Endodermal cell (in vitro differentiated cells): ENCODE measurements around the gene PPRC1. TPM values are rescaled to one million over a fixed set of nuclear protein-coding genes. Genes with fewer than 3 reads are reported as not detected.

Source experiments
- DNase-seq: peaks from one replicate; pipeline ENCODE4 v3.0.0-alpha.2; 2017
- H3K27ac ChIP-seq: 2 replicates; pipeline ENCODE4 v1.5.1; 2013; ENCODE audit warnings: mild to moderate bottlenecking, low read depth, low read length, moderate library complexity
- H3K27me3 ChIP-seq: 2 replicates; pipeline ENCODE4 v1.6.1; 2013; ENCODE audit warnings: mild to moderate bottlenecking, low read length, moderate library complexity; ENCODE audit not compliant: insufficient read depth, control insufficient read depth, poor library complexity, severe bottlenecking
- H3K36me3 ChIP-seq: 2 replicates; pipeline ENCODE4 v1.7.0; 2013; ENCODE audit warnings: mild to moderate bottlenecking, low read length, moderate library complexity; ENCODE audit not compliant: control insufficient read depth, insufficient read depth
- H3K4me1 ChIP-seq: one replicate; pipeline ENCODE4 v1.7.0; 2013; ENCODE audit warnings: low read length; ENCODE audit not compliant: control insufficient read depth, insufficient read depth
- H3K4me3 ChIP-seq: 2 replicates; pipeline ENCODE4 v1.5.1; 2013; ENCODE audit warnings: mild to moderate bottlenecking, low read length, moderate library complexity
- H3K9ac ChIP-seq: 2 replicates; pipeline ENCODE4 v1.6.1; 2013; ENCODE audit warnings: mild to moderate bottlenecking, low read length, moderate library complexity; ENCODE audit not compliant: poor library complexity, severe bottlenecking; ENCODE audit errors: extremely low read depth
- H3K9me3 ChIP-seq: 2 replicates; pipeline ENCODE4 v1.6.1; 2013; ENCODE audit warnings: mild to moderate bottlenecking, low read length, moderate library complexity; ENCODE audit not compliant: control insufficient read depth
- H3K27ac Mint-ChIP-seq: 2 replicates; pipeline ENCODE4 v1.8.0; 2020; ENCODE audit warnings: mixed read lengths
- H3K27me3 Mint-ChIP-seq: 2 replicates; pipeline ENCODE4 v1.8.0; 2021; ENCODE audit warnings: mild to moderate bottlenecking, mixed read lengths; ENCODE audit not compliant: insufficient read depth
- H3K36me3 Mint-ChIP-seq: 2 replicates; pipeline ENCODE4 v1.8.0; 2020; ENCODE audit warnings: low read depth, mixed read lengths
- H3K4me1 Mint-ChIP-seq: 2 replicates; pipeline ENCODE4 v1.8.0; 2020; ENCODE audit warnings: mixed read lengths
- H3K4me3 Mint-ChIP-seq: 2 replicates; pipeline ENCODE4 v1.8.0; 2020; ENCODE audit warnings: mild to moderate bottlenecking, moderate library complexity, mixed read lengths
- H3K9me3 Mint-ChIP-seq: 2 replicates; pipeline ENCODE4 v1.8.0; 2020; ENCODE audit warnings: mild to moderate bottlenecking, mixed read lengths
- CTCF ChIP-seq: fragments of 200-600 bp; sonication (generic); conservative IDR thresholded peaks from 2 replicates; pipeline ENCODE4 v1.5.0; 2021; ENCODE audit warnings: antibody characterized with exemption, mild to moderate bottlenecking
- WGBS, 2 experiments: methylation state at CpG; one replicate each; pipeline versions ENCODE4 v1.1.5 to v1.1.7; 2013; ENCODE audit warnings: missing lambda C conversion rate in 2 of 2, mixed read lengths in 1 of 2; ENCODE audit not compliant: insufficient coverage in 1 of 2, insufficient read length in 1 of 2; 5-methylcytosine and 5-hydroxymethylcytosine counted together
- total RNA-seq, 2 donors: library from RNA; stranded (reverse); fragmentation: NEBNext Ultra II Directional in 1 of 2; extraction: Animal tissue kit (Norgen Biotek cat#: 25700) in 1 of 2; gene quantifications; 2 replicates in 1 of 2; 3 replicates in 1 of 2; pipeline ENCODE4 v1.2.1, GENCODE V29; 2021

PPRC1 gene
- total RNA-seq, 2 donors from 2014 or later = 44.5 to 44.7 TPM

GRCh38 chr10:102163342-102163989 lies 30.6 kb downstream of the PPRC1 start:
- Histone ChIP-seq H3K4me1 (no peaks in the 10 kb centered on the region), H3K9ac (no peak overlapping the region), H3K27ac (peak overlapping the region; percentile 16), H3K36me3 (peaks cover 56% of the 10 kb centered on the region), H3K9me3 (no peaks in the 10 kb centered on the region), H3K4me3 (no peak overlapping the region), H3K27me3 (peaks cover 4% of the 10 kb centered on the region)
- H3K4me1 Mint-ChIP-seq = no peaks in the 10 kb centered on the region
- no peak for DNase-seq
- TF ChIP-seq CTCF = no peak
- H3K27ac Mint-ChIP-seq = no peak overlapping the region
- H3K27me3 Mint-ChIP-seq = peaks cover 4% of the 10 kb centered on the region
- 91 to 95% methylated on average over 4 of the region's 4 CpGs for WGBS, 2 experiments
- no peak overlapping the region for H3K4me3 Mint-ChIP-seq
- no peaks in the 10 kb centered on the region for H3K9me3 Mint-ChIP-seq
- peaks cover 42% of the 10 kb centered on the region for H3K36me3 Mint-ChIP-seq

- no peak overlapping the region for H3K9ac ChIP-seq
- no peak overlapping the region for H3K27ac ChIP-seq
- H3K4me1 Mint-ChIP-seq = no peaks in the 10 kb centered on the region
- H3K9me3 Mint-ChIP-seq = no peaks in the 10 kb centered on the region
- H3K36me3 Mint-ChIP-seq = peaks cover 5% of the 10 kb centered on the region
- WGBS, 2 experiments = 83% methylated on average over 1 of the region's 1 CpG; no CpG with 5 or more reads in 1 of the 2 experiments
- no peaks in the 10 kb centered on the region for H3K9me3 ChIP-seq
- no peak overlapping the region for H3K4me3 Mint-ChIP-seq
- peaks cover 4% of the 10 kb centered on the region for H3K27me3 ChIP-seq
- no peak for DNase-seq
- H3K4me3 ChIP-seq = no peak overlapping the region
- peaks cover 14% of the 10 kb centered on the region for H3K36me3 ChIP-seq
- no peak overlapping the region for H3K27ac Mint-ChIP-seq
- H3K27me3 Mint-ChIP-seq = peaks cover 18% of the 10 kb centered on the region
- TF ChIP-seq CTCF = no peak
- H3K4me1 ChIP-seq = no peaks in the 10 kb centered on the region
These were observed 35.0 kb downstream of the PPRC1 start for GRCh38 chr10:102167861-102168260.

- Histone ChIP-seq H3K36me3 (no peaks in the 10 kb centered on the region), H3K9me3 (no peaks in the 10 kb centered on the region), H3K4me1 (no peaks in the 10 kb centered on the region), H3K27ac (no peak overlapping the region), H3K27me3 (peaks cover 4% of the 10 kb centered on the region), H3K4me3 (no peak overlapping the region), H3K9ac (no peak overlapping the region)
- no peak for TF ChIP-seq CTCF
- H3K9me3 Mint-ChIP-seq = no peaks in the 10 kb centered on the region
- WGBS, 2 experiments = 40 to 83% methylated on average over 1 to 3 of the region's 3 CpGs
- no peak overlapping the region for H3K4me3 Mint-ChIP-seq
- DNase-seq = no peak
- no peak overlapping the region for H3K27ac Mint-ChIP-seq
- peaks cover 21% of the 10 kb centered on the region for H3K27me3 Mint-ChIP-seq
- H3K4me1 Mint-ChIP-seq = no peaks in the 10 kb centered on the region
- H3K36me3 Mint-ChIP-seq = no peaks in the 10 kb centered on the region
These were observed 37.8 kb downstream of the PPRC1 start for GRCh38 chr10:102170602-102171001.
